HUES64 (cell line): ENCODE results near the gene VPS29.
"Not testable (repeated sequence)": the region's sequence is repeated elsewhere in the genome, so short reads cannot be mapped to it uniquely, and the experiment has no call there.

Source experiments
- H3K27ac ChIP-seq: 2 replicates; pipeline ENCODE4 v1.7.0; 2013; ENCODE audit warnings: low read depth, low read length, inconsistent platforms
- H3K27me3 ChIP-seq: 2 replicates; pipeline ENCODE4 v1.6.1; 2013; ENCODE audit warnings: mild to moderate bottlenecking, low read length; ENCODE audit not compliant: insufficient read depth
- H3K36me3 ChIP-seq: 2 replicates; pipeline ENCODE4 v1.6.1; 2013; ENCODE audit warnings: mild to moderate bottlenecking, low read length; ENCODE audit not compliant: insufficient read depth
- H3K4me1 ChIP-seq: 2 replicates; pipeline ENCODE4 v1.6.1; 2013; ENCODE audit warnings: mild to moderate bottlenecking, low read length, moderate library complexity; ENCODE audit not compliant: insufficient read depth
- H3K4me3 ChIP-seq: 2 replicates; pipeline ENCODE4 v1.5.1; 2013; ENCODE audit warnings: mild to moderate bottlenecking, low read length, moderate library complexity
- H3K9ac ChIP-seq: 2 replicates; pipeline ENCODE4 v1.6.1; 2013; ENCODE audit warnings: mild to moderate bottlenecking, low read depth, low read length
- H3K9me3 ChIP-seq: 2 replicates; pipeline ENCODE4 v1.6.1; 2013; ENCODE audit warnings: low read depth, low read length; ENCODE audit not compliant: insufficient read depth
- WGBS: fragments of 150-250, 120-280 bp; methylation state at CpG from one replicate; pipeline ENCODE4 v1.1.7; 2013; ENCODE audit warnings: missing lambda C conversion rate; 5-methylcytosine and 5-hydroxymethylcytosine counted together

Gene VPS29

GRCh38 chr12:110518014-110518413 is 16.1 kb upstream of the VPS29 start:
- not testable (repeated sequence) for H3K9me3 ChIP-seq, H3K4me3 ChIP-seq, H3K27ac ChIP-seq, H3K27me3 ChIP-seq, H3K9ac ChIP-seq, H3K4me1 ChIP-seq, H3K36me3 ChIP-seq
- WGBS = 91% methylated on average over 8 of the region's 8 CpGs

GRCh38 chr12:110516995-110517394 is 15.1 kb upstream of the VPS29 start:
- Histone ChIP-seq H3K4me3 (no peak overlapping the region), H3K9me3 (no peaks in the 10 kb centered on the region), H3K27ac (no peak overlapping the region), H3K36me3 (no peaks in the 10 kb centered on the region), H3K4me1 (no peaks in the 10 kb centered on the region), H3K9ac (no peak overlapping the region), H3K27me3 (no peaks in the 10 kb centered on the region)
- WGBS = 94% methylated on average over 3 of the region's 3 CpGs

GRCh38 chr12:110514363-110514762 is 12.5 kb upstream of the VPS29 start:
- H3K27ac ChIP-seq = no peak overlapping the region
- H3K9ac ChIP-seq = no peak overlapping the region
- H3K9me3 ChIP-seq = no peaks in the 10 kb centered on the region
- no peak overlapping the region for H3K4me3 ChIP-seq
- 81% methylated on average over 1 of the region's 1 CpG for WGBS
- peaks cover 2% of the 10 kb centered on the region; the same call in 1 of the 2 replicates for H3K27me3 ChIP-seq
- no peaks in the 10 kb centered on the region for H3K4me1 ChIP-seq
- H3K36me3 ChIP-seq = no peaks in the 10 kb centered on the region

GRCh38 chr12:110513842-110514241 is 11.9 kb upstream of the VPS29 start:
- Histone ChIP-seq H3K36me3 (no peaks in the 10 kb centered on the region), H3K27ac (no peak overlapping the region), H3K9me3 (no peaks in the 10 kb centered on the region), H3K27me3 (peaks cover 2% of the 10 kb centered on the region; the same call in 1 of the 2 replicates), H3K9ac (no peak overlapping the region), H3K4me1 (no peaks in the 10 kb centered on the region), H3K4me3 (no peak overlapping the region)
- WGBS = 91% methylated on average over 5 of the region's 6 CpGs

- no peaks in the 10 kb centered on the region for H3K9me3 ChIP-seq
- no peak overlapping the region for H3K4me3 ChIP-seq
- no peaks in the 10 kb centered on the region for H3K4me1 ChIP-seq
- H3K27me3 ChIP-seq = peaks cover 11% of the 10 kb centered on the region
- WGBS = 89% methylated on average over 2 of the region's 4 CpGs
- H3K27ac ChIP-seq = no peak overlapping the region
- H3K9ac ChIP-seq = no peak overlapping the region
- H3K36me3 ChIP-seq = no peaks in the 10 kb centered on the region
Measured at GRCh38 chr12:110508071-110508586, 6.2 kb upstream of the VPS29 start.

GRCh38 chr12:110505332-110505731 is 3.4 kb upstream of the VPS29 start:
- Histone ChIP-seq H3K9ac (no peak overlapping the region), H3K4me3 (no peak overlapping the region), H3K36me3 (no peaks in the 10 kb centered on the region), H3K9me3 (peaks cover 7% of the 10 kb centered on the region; the same call in 1 of the 2 replicates), H3K27ac (no peak overlapping the region), H3K4me1 (no peaks in the 10 kb centered on the region), H3K27me3 (peaks cover 19% of the 10 kb centered on the region)
- 88% methylated on average over 1 of the region's 3 CpGs for WGBS

GRCh38 chr12:110503432-110503831 is 1.5 kb upstream of the VPS29 start:
- Histone ChIP-seq H3K27me3 (peaks cover 18% of the 10 kb centered on the region), H3K4me1 (no peaks in the 10 kb centered on the region), H3K9me3 (peaks cover 7% of the 10 kb centered on the region; the same call in 1 of the 2 replicates), H3K4me3 (no peak overlapping the region), H3K27ac (no peak overlapping the region), H3K36me3 (peaks cover 10% of the 10 kb centered on the region), H3K9ac (no peak overlapping the region)
- WGBS = no CpG with 5 or more reads among the region's 1 CpG

GRCh38 chr12:110501399-110501751 is 536 bp downstream of the VPS29 start:
- Histone ChIP-seq H3K36me3 (peaks cover 19% of the 10 kb centered on the region), H3K9me3 (peaks cover 7% of the 10 kb centered on the region; the same call in 1 of the 2 replicates), H3K27ac (peak overlapping the region; percentile 65), H3K4me3 (peak overlapping the region; percentile 94), H3K4me1 (no peaks in the 10 kb centered on the region), H3K27me3 (peaks cover 18% of the 10 kb centered on the region), H3K9ac (peak overlapping the region; percentile 82)
- 1% methylated on average over 17 of the region's 17 CpGs for WGBS

- Histone ChIP-seq H3K9me3 (peaks cover 7% of the 10 kb centered on the region; the same call in 1 of the 2 replicates), H3K27ac (no peak overlapping the region), H3K27me3 (peaks cover 16% of the 10 kb centered on the region), H3K4me1 (no peaks in the 10 kb centered on the region), H3K4me3 (no peak overlapping the region), H3K36me3 (peaks cover 35% of the 10 kb centered on the region), H3K9ac (no peak overlapping the region)
- WGBS = 98% methylated on average over 4 of the region's 4 CpGs
Measured at GRCh38 chr12:110498984-110499706, 2.8 kb downstream of the VPS29 start.

- no peaks in the 10 kb centered on the region for H3K4me1 ChIP-seq
- H3K9ac ChIP-seq = no peak overlapping the region
- H3K27me3 ChIP-seq = no peaks in the 10 kb centered on the region
- peaks cover 20% of the 10 kb centered on the region for H3K36me3 ChIP-seq
- H3K27ac ChIP-seq = no peak overlapping the region
- no peak overlapping the region for H3K4me3 ChIP-seq
- H3K9me3 ChIP-seq = no peaks in the 10 kb centered on the region
- WGBS = 94% methylated on average over 7 of the region's 7 CpGs
Measured at GRCh38 chr12:110475426-110475825, 26.5 kb downstream of the VPS29 start.

- Histone ChIP-seq H3K4me1 (peaks cover 8% of the 10 kb centered on the region; the same call in 1 of the 2 replicates), H3K36me3 (peaks cover 20% of the 10 kb centered on the region), H3K4me3 (peak within 1 kb of the TSS; percentile 95), H3K27me3 (no peaks in the 10 kb centered on the region), H3K27ac (peak within 1 kb of the TSS; percentile 98), H3K9ac (peak within 1 kb of the TSS; percentile 93), H3K9me3 (no peaks in the 10 kb centered on the region)
- WGBS = under 1% methylated on average over 78 of the region's 78 CpGs
Measured at GRCh38 chr12:110468214-110469048, 33.5 kb downstream of the VPS29 start, which contains the start of the genes FAM216A and GPN3. Gene FAM216A, plus strand, starts transcription at chr12:110468845. Its CDS starts 31 bp downstream, at chr12:110468876. Gene GPN3, minus strand, starts transcription at chr12:110468257. Its CDS starts 54 bp downstream, at chr12:110468203.
